Putamen (tissue), 1 donor: ENCODE results near the gene KYAT1.

Experiments
- DNase-seq: peaks from one replicate; pipeline ENCODE4 v3.0.0-alpha.2; 2016; ENCODE audit warnings: low spot score

The KYAT1 gene

GRCh38 chr9:128838338-128838737, 43.4 kb downstream of the KYAT1 start:
- DNase-seq: no peak

GRCh38 chr9:128836509-128837145, 45.1 kb downstream of the KYAT1 start:
- no peak for DNase-seq

- DNase-seq: no peak
These were observed 46.2 kb downstream of the KYAT1 start for GRCh38 chr9:128835246-128836210.

GRCh38 chr9:128833696-128834095, 48.1 kb downstream of the KYAT1 start:
- no peak for DNase-seq

- DNase-seq: peak; percentile 93
These were observed 52.1 kb downstream of the KYAT1 start, which contains the start of gene SPOUT1 for GRCh38 chr9:128829477-128830251. Gene SPOUT1, minus strand, starts transcription at chr9:128829794. Its CDS starts 14 bp downstream, at chr9:128829780.

GRCh38 chr9:128828719-128829452, 52.9 kb downstream of the KYAT1 start:
- DNase-seq: no peak

- DNase-seq: no peak
These were observed 53.5 kb downstream of the KYAT1 start for GRCh38 chr9:128828267-128828666.

- DNase-seq: no peak
These were observed 55.6 kb downstream of the KYAT1 start for GRCh38 chr9:128825923-128826700.

- no peak for DNase-seq
These were observed 56.8 kb downstream of the KYAT1 start for GRCh38 chr9:128824911-128825310.

- DNase-seq: no peak
These were observed 57.8 kb downstream of the KYAT1 start for GRCh38 chr9:128823903-128824406.

GRCh38 chr9:128823362-128823902, 58.3 kb downstream of the KYAT1 start:
- no peak for DNase-seq

GRCh38 chr9:128822407-128823042, 59.2 kb downstream of the KYAT1 start:
- DNase-seq: no peak

- no peak for DNase-seq
These were observed 60.0 kb downstream of the KYAT1 start for GRCh38 chr9:128821584-128822406.

GRCh38 chr9:128820665-128821583, 60.8 kb downstream of the KYAT1 start:
- DNase-seq: no peak

- peak; percentile 60 for DNase-seq
These were observed 61.8 kb downstream of the KYAT1 start for GRCh38 chr9:128819716-128820664.

- peak; percentile 46 for DNase-seq
These were observed 62.7 kb downstream of the KYAT1 start for GRCh38 chr9:128818839-128819715.
